Measurements from ENCODE around the gene TEX9. TPM values are rescaled to one million over a fixed set of nuclear protein-coding genes. Genes with fewer than 3 reads are reported as not detected.

TEX9 gene
- total RNA-seq, 1 experiment from 2014 or later, result 4.1 TPM

GRCh38 chr15:56460071-56460470 is 94.8 kb downstream of the TEX9 start:
- no peaks in the 10 kb centered on the region for H3K9me3 ChIP-seq (ENCODE audit: control insufficient read depth, insufficient read depth, low read depth, low read length)
- TF ChIP-seq POLR2AphosphoS5 (IDR thresholded peaks at IDR 0.05; ENCODE audit: low read depth, low read length) (no peak), CTCF (IDR thresholded peaks at IDR 0.05) (no peak), REST (IDR thresholded peaks at IDR 0.05; ENCODE audit: insufficient read depth in 1 of 2, low read depth in 2 of 2, low read length in 1 of 2) (no peak), TCF7L2 (IDR thresholded peaks at IDR 0.05; ENCODE audit: low read depth, low read length) (no peak), SIN3A (IDR thresholded peaks at IDR 0.05; ENCODE audit: borderline replicate concordance, insufficient read depth, low read depth, low read length) (no peak)
- H3K27ac ChIP-seq (ENCODE audit: low read length), result no peak overlapping the region
- ChIA-PET CTCF (no interaction called here), POLR2A (interaction anchor here (0.6 kb wide), 3 partner anchors 58 to 220 kb away, joined by 3 to 4 read pairs (median 3); no protein-coding TSS in a partner anchor)
- H3K36me3 ChIP-seq (ENCODE audit: control insufficient read depth, insufficient read depth, low read length), result no peaks in the 10 kb centered on the region
- no peak for ATAC-seq
- H3K4me3 ChIP-seq (ENCODE audit: low read depth in 2 of 2, low read length in 2 of 2), result no peak overlapping the region
- no peak for DNase-seq (ENCODE audit: low read depth, low spot score)
- H3K4me1 ChIP-seq (ENCODE audit: control insufficient read depth, insufficient read depth, low read length), result no peaks in the 10 kb centered on the region
- intact Hi-C loops (cut with micrococcal nuclease; ENCODE audit: unreplicated experiment), result no loop called here
- no peaks in the 10 kb centered on the region for H3K27me3 ChIP-seq (ENCODE audit: control insufficient read depth, insufficient read depth, low read length)
- BruUV-seq (replicated peaks), result no TSS peak
- in situ Hi-C loops (cut with HindIII; ENCODE audit: low pct_unique_long_range_greater_than_20kb, low sequenced_read_pairs), result no loop called here

GRCh38 chr15:56460947-56461346 is 95.7 kb downstream of the TEX9 start:
- no peaks in the 10 kb centered on the region for H3K9me3 ChIP-seq (ENCODE audit: control insufficient read depth, insufficient read depth, low read depth, low read length)
- no peaks in the 10 kb centered on the region for H3K36me3 ChIP-seq (ENCODE audit: control insufficient read depth, insufficient read depth, low read length)
- ChIA-PET CTCF (no interaction called here), POLR2A (no interaction called here)
- intact Hi-C loops (cut with micrococcal nuclease; ENCODE audit: unreplicated experiment) (no loop called here), in situ Hi-C loops (cut with HindIII; ENCODE audit: low pct_unique_long_range_greater_than_20kb, low sequenced_read_pairs) (no loop called here)
- no peaks in the 10 kb centered on the region for H3K27me3 ChIP-seq (ENCODE audit: control insufficient read depth, insufficient read depth, low read length)
- no peak for TF ChIP-seq CTCF (IDR thresholded peaks at IDR 0.05)
- no peak for TF ChIP-seq REST (IDR thresholded peaks at IDR 0.05; ENCODE audit: insufficient read depth in 1 of 2, low read depth in 2 of 2, low read length in 1 of 2)
- TF ChIP-seq TCF7L2 (IDR thresholded peaks at IDR 0.05; ENCODE audit: low read depth, low read length), result no peak
- TF ChIP-seq POLR2AphosphoS5 (IDR thresholded peaks at IDR 0.05; ENCODE audit: low read depth, low read length), result no peak
- no peak for TF ChIP-seq SIN3A (IDR thresholded peaks at IDR 0.05; ENCODE audit: borderline replicate concordance, insufficient read depth, low read depth, low read length)
- BruUV-seq (replicated peaks), result no TSS peak
- H3K4me3 ChIP-seq (ENCODE audit: low read depth in 2 of 2, low read length in 2 of 2), result no peak overlapping the region
- DNase-seq (ENCODE audit: low read depth, low spot score) (no peak), ATAC-seq (no peak)
- H3K27ac ChIP-seq (ENCODE audit: low read length), result no peak overlapping the region
- H3K4me1 ChIP-seq (ENCODE audit: control insufficient read depth, insufficient read depth, low read length), result no peaks in the 10 kb centered on the region; the same call in 1 of the 2 replicates

All from Panc1 (cell line).